Putamen (tissue), 1 donor: Measurements from ENCODE around the gene ARNT2.
"Not testable (repeated sequence)": the region's sequence is repeated elsewhere in the genome, so short reads cannot be mapped to it uniquely, and the experiment has no call there.

ENCODE experiments used
- DNase-seq: peaks from one replicate; pipeline ENCODE4 v3.0.0-alpha.2; 2016; ENCODE audit warnings: low spot score

Gene ARNT2

GRCh38 chr15:80615783-80616391, 211.7 kb downstream of the ARNT2 start:
- no peak for DNase-seq

DNA sequence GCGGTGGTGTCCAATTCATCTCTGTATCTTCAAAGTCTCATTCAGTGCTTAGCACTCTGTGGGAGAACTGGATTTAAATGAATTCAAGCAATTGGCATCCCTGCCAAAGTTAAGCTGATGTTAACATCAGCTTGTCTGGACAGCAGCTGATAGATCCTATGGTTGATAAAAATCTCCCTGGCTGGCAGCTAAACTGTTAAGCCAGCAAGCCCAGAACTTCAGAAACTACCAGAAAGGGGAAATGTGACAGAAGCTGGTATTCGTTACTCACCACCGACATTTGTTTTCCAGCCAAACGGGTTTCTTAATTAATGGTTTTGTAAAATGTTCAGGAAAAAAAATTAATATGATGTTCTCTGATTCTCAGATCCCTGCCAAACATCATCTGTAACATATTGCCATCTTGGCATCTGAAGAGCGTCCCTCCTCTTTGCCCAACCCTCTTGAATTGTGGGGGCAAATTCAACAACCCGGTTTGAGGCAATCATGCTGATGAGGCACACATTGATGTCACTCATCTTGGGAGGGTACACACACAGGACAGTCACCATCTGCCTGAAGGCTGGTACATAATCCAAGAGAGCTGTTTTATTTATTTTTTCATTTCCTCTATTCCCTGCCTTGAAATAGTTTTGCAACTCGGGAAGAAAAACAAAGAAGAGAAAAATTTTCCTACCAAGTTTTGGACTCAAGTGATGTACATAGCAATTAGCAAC, 214.7 kb downstream of the ARNT2 start:
- DNase-seq, result no peak

- DNase-seq, result no peak
Observed at GRCh38 chr15:80619680-80620079, 215.5 kb downstream of the ARNT2 start.

DNA sequence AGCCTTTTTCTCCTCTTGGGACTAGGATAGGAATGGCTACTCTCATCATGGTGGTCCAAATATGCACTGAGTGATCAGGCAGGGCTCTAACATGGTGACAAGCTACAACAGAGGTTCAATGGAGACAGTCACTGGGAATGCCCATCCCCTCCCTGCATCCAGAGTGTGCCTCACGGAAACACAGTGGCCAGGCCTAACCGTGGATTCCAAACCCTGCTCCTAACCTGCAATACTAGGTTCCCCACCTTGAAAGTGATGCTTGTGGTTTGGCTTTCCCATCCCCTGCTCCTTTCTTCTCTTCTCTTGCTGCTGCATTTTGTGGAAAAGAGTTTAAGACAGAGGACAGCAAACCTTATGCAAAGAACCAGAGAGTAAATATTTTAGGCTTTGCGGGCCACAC, 216.0 kb downstream of the ARNT2 start:
- DNase-seq, result no peak

DNA sequence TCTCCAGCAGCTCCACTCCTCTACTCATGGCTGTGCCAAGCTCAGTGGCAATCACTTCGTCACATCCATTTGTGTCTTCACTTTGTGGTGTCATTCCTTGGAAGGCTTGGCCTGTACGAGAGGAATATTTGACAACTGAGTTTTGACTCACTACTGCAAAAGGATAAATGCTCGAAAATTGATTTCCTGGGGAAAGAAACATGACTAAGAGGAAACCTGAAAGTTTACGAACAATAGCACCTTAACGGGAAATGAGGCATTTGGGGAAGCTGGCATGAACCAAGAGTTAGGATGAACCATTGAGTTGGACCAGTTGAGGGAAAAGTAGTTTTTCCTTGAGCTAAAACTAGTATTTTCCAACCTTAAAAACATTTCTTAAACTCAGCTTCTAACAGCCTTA, 216.7 kb downstream of the ARNT2 start:
- DNase-seq, result no peak

DNA sequence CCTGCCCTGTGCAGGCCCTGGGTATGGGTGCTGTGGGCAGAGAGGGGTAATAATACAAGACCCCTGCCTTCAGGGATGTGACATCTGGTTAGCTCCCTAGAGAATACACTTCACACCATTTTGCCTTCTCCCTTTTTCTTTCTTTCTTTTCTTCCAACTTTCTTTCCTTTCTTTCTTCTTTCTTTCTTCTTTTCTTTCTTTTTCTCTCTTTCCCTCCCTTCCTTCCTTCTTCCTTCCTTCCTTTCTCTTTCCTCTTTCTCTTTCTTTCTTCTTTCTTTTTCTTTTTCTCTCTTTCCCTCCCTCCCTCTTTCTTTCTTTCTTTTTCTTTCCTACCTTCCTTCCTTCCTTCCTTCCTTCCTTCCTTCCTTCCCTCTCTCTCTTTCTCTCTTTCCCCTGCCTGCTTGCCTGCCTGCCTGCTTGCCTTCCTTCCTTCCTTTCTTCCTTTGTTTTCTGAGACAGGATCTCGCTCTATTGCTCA, 222.5 kb downstream of the ARNT2 start:
- DNase-seq, result no peak

GRCh38 chr15:80629355-80629754, 225.2 kb downstream of the ARNT2 start:
- no peak for DNase-seq

GRCh38 chr15:80630981-80631380, 226.8 kb downstream of the ARNT2 start:
- no peak for DNase-seq

DNA sequence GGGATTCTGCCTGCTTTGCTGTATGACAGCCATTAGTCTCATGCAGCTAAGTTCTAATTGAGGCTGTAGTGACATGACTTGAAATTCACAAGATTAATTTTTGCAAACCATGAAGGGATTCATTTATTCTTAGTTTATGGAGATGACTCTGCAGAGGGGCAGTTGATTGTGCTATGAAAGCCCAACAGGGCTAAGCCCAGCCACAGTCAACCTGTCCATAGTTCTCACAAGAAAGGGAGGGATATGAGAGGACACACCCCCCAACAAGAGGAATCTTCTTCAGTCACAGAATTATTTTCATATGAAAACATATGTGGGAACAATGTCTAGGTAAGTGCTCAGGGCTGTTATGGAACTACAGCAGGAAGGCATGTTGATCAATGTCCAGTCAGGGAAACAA, 229.0 kb downstream of the ARNT2 start:
- no peak for DNase-seq

DNA sequence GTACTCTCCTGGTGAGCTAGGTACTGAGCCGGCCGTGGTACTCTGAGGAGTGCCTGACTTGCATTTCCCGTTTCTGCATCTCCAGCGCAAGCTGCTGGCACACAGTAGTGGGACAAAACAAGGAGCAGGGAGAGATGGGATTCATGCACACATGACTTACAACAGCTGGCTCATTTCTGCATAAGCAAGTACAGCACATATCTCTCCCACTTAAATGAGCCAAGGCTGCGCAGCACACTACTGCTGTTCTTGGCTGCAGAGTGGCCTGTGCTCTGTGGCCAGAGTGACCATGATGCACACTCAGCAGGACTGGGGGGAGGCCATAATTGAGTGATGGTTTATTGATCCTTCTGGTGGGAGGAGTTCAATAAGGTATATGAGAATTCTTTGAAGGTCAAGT, 231.8 kb downstream of the ARNT2 start:
- no peak for DNase-seq

GRCh38 chr15:80636675-80637074, 232.5 kb downstream of the ARNT2 start:
- DNase-seq, result no peak

DNA sequence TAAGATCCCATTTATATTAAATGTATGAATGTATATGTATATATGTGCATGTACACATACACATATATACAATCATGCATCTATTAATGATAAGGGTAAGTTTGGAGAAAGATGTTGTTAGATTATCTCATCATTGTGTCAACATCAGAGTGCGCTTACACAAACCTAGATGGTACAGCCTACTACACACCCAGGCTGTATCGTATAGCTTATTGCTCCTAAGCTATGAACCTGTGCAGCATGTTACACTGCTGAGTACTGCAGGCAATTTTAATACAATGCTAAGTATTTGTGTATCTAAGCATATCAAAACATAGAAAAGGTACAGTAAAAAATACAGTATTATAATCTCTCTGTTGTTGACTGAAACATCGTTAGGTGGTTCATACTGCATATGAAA, 233.6 kb downstream of the ARNT2 start:
- DNase-seq, result no peak

DNA sequence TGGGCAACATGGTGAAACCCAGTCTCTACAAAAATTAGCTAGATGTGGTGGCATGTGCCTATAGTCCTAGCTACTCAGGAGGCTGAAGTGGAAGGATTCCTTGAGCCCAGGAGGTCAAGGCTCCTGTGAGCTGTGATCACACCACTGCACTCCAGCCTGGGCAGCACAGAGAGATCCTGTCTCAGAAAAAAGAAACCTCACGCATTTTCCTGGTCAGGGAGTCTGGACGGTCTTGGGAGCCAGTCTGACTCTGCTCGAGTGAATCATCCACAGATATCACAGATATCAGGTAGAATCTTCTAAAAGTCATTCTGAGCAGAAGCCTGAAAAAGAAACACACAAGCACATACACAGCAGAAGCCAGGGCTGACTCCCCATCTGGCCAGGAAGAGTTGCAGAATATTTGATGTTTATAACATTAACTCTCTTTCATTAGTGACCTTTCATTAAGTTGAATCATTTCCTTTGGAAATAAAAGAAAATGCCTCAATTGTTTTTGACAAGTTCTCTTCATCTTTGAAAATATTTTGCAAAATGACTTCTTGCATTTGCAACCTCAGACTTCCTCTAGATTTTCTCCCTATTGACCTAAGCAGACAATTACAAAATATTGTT, 234.5 kb downstream of the ARNT2 start:
- no peak for DNase-seq

- DNase-seq, result no peak
Observed at GRCh38 chr15:80639168-80639555, 235.0 kb downstream of the ARNT2 start.

DNA sequence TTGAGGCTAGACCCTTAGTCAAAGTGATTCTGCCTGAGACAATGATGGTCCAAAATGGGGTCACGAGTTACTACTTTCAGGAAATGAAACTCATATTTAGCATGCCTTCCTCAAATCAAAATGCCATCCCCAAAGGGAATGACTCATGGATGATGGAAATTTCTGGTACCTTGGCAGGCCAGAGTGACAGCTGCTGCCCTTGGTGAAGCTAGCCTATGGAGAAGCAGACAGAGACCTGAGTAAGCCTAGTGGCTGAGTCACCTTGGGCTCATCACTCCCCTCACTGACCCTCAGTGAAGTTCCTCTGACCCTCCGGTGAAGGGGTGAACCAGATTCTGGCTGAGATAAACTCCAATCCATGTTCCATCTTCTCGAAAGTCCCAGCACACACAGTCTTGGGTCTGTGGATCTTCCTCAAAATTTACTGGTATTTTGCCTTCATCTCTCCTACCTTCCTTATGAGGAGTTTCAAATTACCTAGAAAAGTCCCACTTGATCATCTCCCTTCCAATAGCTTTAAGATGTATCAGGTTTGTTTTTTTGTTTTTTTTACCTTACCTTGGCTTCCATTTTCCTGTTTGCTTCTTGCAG, 236.4 kb downstream of the ARNT2 start:
- no peak for DNase-seq

DNA sequence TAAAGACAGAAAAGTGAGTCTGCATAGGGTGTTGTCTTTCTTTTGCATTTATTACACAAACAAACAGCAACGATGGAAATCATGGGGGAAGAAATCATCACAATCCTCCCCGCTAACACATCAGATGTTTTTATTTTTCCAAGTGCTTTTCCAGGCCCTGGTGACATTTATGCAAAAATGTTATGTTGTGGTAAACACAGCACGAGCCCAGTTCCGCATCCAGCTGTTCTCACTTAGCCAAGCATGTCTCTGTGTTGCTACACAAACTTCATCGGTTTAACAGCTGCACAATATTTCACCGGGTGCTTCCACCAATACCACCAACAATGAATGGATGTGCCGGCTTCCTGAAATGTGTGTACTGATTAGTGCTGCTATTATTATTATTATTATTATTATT, 237.2 kb downstream of the ARNT2 start:
- DNase-seq, result no peak

GRCh38 chr15:80643431-80643951, 239.3 kb downstream of the ARNT2 start:
- no peak for DNase-seq

DNA sequence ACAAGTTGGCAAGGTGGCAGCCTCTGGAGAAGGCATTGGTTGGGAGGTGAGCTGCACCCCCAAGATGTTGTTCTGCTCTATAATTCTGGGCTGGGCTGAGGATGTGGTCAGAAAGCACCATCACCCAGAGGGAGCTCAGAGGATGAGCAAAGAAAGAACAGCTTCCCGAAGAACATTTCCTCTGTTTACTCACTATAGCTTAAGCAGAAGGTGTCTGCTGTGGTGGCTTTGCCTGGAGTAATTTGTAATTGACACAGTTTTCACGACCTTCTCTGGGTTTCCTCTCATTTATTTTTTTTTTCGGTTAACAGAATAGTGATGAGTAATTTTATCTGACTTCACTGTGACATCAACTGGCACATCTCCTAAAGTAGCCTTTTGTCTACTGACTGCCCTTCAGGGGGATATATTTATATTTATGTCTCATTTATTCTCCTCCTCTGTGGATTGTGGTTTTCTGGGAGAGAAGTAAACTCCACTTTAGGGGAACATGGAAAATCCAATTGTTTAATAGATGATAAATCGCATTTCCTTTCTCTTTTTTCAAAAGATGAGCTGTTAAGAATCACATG, 241.4 kb downstream of the ARNT2 start:
- no peak for DNase-seq

DNA sequence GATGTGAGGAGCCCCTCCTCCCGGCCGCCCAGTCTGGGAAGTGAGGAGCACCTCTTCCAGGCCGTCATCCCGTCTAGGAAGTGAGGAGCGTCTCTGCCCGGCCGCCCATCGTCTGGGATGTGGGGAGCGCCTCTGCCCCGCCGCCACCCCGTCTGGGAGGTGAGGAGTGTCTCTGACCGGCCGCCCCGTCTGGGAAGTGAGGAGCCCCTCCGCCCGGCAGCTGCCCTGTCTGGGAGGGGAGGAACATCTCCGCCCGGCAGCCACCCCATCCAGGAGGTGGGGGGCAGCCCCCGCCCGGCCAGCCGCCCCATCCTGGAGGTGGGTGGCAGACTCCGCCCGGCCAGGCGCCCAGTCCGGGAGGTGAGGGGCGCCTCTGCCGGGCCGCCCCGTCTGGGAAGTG, 243.2 kb downstream of the ARNT2 start:
- not testable (repeated sequence) for DNase-seq
